Measurements from ENCODE around the gene CELF4. TPM values are rescaled to one million over a fixed set of nuclear protein-coding genes. Genes with fewer than 3 reads are reported as not detected.

Gene CELF4
- total RNA-seq, 1 experiment from 2014 or later: 0.40 TPM

DNA sequence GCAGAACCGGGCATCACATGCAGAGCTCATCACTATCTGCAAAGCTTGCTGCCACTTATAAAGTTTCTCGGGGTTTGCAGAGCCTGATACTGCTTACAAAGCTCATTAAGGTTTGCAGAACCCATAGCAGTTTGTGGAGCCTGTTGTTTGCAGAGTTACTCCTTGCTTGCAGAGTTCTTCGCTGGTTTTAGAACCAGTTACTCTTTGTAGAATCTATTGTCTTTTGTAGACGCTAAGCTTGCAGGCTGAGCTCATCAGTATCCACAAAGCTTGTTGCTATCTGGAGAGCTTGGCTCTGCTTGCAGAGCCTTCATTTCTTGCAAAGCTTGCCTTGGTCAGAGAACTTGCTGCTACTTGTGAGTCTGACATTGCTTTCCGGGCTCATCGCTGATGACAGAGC lies 106.9 kb downstream of the CELF4 start:
- no peaks in the 10 kb centered on the region for H3K4me1 ChIP-seq (ENCODE audit: insufficient read depth, low read length)
- no peak for ATAC-seq
- no peaks in the 10 kb centered on the region for H3K9me3 ChIP-seq (ENCODE audit: low read length)
- H3K9ac ChIP-seq (ENCODE audit: low read length): no peak overlapping the region
- no peaks in the 10 kb centered on the region for H4K20me1 ChIP-seq (ENCODE audit: low read length)
- ChIA-PET POLR2A (ENCODE audit: unreplicated experiment) (no interaction called here), CTCF (no interaction called here)
- no peak overlapping the region for H3K4me2 ChIP-seq (ENCODE audit: low read length)
- no peak for DNase-seq
- no TSS peak for BruUV-seq (replicated peaks)
- no peaks in the 10 kb centered on the region for H3K27me3 ChIP-seq (ENCODE audit: low read length)
- no peaks in the 10 kb centered on the region for H3K79me2 ChIP-seq (ENCODE audit: low read length)
- H3K9me2 ChIP-seq (replicated peaks; ENCODE audit: low read length): no peaks in the 10 kb centered on the region
- no peak overlapping the region for H3K4me3 ChIP-seq (ENCODE audit: low read length)
- H2AFZ ChIP-seq (ENCODE audit: low read length): no peak overlapping the region
- intact Hi-C loops (cut with micrococcal nuclease): no loop called here
- no peaks in the 10 kb centered on the region for H3K36me3 ChIP-seq (ENCODE audit: low read depth, low read length)
- no peaks in the 10 kb centered on the region for H3F3A ChIP-seq (ENCODE audit: low read length, unreplicated experiment)
- TF ChIP-seq, protein P1, sequence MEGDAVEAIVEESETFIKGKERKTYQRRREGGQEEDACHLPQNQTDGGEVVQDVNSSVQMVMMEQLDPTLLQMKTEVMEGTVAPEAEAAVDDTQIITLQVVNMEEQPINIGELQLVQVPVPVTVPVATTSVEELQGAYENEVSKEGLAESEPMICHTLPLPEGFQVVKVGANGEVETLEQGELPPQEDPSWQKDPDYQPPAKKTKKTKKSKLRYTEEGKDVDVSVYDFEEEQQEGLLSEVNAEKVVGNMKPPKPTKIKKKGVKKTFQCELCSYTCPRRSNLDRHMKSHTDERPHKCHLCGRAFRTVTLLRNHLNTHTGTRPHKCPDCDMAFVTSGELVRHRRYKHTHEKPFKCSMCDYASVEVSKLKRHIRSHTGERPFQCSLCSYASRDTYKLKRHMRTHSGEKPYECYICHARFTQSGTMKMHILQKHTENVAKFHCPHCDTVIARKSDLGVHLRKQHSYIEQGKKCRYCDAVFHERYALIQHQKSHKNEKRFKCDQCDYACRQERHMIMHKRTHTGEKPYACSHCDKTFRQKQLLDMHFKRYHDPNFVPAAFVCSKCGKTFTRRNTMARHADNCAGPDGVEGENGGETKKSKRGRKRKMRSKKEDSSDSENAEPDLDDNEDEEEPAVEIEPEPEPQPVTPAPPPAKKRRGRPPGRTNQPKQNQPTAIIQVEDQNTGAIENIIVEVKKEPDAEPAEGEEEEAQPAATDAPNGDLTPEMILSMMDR (conservative IDR thresholded peaks at IDR 0.05; ENCODE audit: low read depth, low read length): no peak
- TF ChIP-seq EZH2 (IDR thresholded peaks at IDR 0.05; ENCODE audit: low read length, unreplicated experiment) (no peak), EZH2phosphoT487 (IDR thresholded peaks at IDR 0.05; ENCODE audit: borderline replicate concordance, low read length) (no peak)
- H3K27ac ChIP-seq (ENCODE audit: low read length): no peak overlapping the region

DNA sequence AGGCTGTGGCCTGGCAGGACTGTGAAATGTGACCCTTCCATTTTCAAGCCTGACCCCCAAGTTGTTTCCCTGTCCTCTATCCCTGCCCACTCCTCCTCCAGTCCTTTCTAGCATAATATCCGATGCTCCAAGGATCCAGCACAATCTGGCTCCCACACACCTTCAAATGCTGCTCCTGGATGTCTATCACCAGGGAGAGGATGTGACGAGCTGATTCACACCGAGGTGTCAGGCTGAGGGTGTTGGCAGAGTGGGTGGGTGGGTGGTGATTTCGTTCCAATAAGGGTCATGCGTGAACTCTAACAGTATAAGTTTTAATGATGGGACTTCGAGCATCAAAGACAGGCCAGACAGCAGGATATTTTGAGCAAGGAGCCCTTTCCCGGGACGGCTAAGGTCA lies 107.8 kb downstream of the CELF4 start:
- BruUV-seq (replicated peaks): no TSS peak
- H3K9me2 ChIP-seq (replicated peaks; ENCODE audit: low read length): no peaks in the 10 kb centered on the region
- H2AFZ ChIP-seq (ENCODE audit: low read length): no peak overlapping the region
- H3K4me2 ChIP-seq (ENCODE audit: low read length): no peak overlapping the region
- H3K27ac ChIP-seq (ENCODE audit: low read length): no peak overlapping the region
- H3K4me3 ChIP-seq (ENCODE audit: low read length): no peak overlapping the region
- CTCF ChIA-PET: no interaction called here
- no peaks in the 10 kb centered on the region for H3K9me3 ChIP-seq (ENCODE audit: low read length)
- intact Hi-C loops (cut with micrococcal nuclease): no loop called here
- POLR2A ChIA-PET (ENCODE audit: unreplicated experiment): no interaction called here
- TF ChIP-seq EZH2phosphoT487 (IDR thresholded peaks at IDR 0.05; ENCODE audit: borderline replicate concordance, low read length) (no peak), EZH2 (IDR thresholded peaks at IDR 0.05; ENCODE audit: low read length, unreplicated experiment) (no peak)
- TF ChIP-seq, protein P1 (conservative IDR thresholded peaks at IDR 0.05; ENCODE audit: low read depth, low read length): no peak
- no peak for ATAC-seq
- H3F3A ChIP-seq (ENCODE audit: low read length, unreplicated experiment): no peaks in the 10 kb centered on the region
- no peaks in the 10 kb centered on the region for H4K20me1 ChIP-seq (ENCODE audit: low read length)
- H3K4me1 ChIP-seq (ENCODE audit: insufficient read depth, low read length): no peaks in the 10 kb centered on the region
- H3K36me3 ChIP-seq (ENCODE audit: low read depth, low read length): no peaks in the 10 kb centered on the region
- no peaks in the 10 kb centered on the region for H3K79me2 ChIP-seq (ENCODE audit: low read length)
- DNase-seq: no peak
- no peak overlapping the region for H3K9ac ChIP-seq (ENCODE audit: low read length)
- no peaks in the 10 kb centered on the region for H3K27me3 ChIP-seq (ENCODE audit: low read length)

DNA sequence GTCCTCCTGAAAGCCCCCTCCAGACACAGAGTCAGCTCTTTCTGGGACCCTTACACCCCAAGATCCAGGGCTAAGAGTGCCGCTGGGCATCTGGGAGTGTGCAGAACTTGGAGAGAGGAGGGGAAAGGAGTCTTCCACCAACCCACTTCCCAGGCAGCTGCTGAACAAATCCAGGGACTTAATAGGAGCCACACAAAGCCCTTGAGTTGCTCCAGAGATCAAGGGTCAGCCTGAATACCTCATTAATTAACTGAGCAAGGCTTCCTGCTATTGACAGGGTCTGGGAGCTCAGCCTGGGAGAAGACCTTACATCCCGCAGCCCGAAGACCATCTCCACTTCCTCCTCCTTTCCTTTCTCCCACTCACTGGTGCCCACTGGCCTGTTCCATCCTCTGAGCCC lies 108.3 kb downstream of the CELF4 start:
- Histone ChIP-seq H3K79me2 (ENCODE audit: low read length) (no peaks in the 10 kb centered on the region), H3K4me2 (ENCODE audit: low read length) (no peak overlapping the region), H3K27ac (ENCODE audit: low read length) (no peak overlapping the region), H2AFZ (ENCODE audit: low read length) (no peak overlapping the region), H3K27me3 (ENCODE audit: low read length) (no peaks in the 10 kb centered on the region), H3K36me3 (ENCODE audit: low read depth, low read length) (no peaks in the 10 kb centered on the region), H3K4me1 (ENCODE audit: insufficient read depth, low read length) (no peaks in the 10 kb centered on the region), H3K9me3 (ENCODE audit: low read length) (no peaks in the 10 kb centered on the region), H3K4me3 (ENCODE audit: low read length) (no peak overlapping the region), H3K9me2 (replicated peaks; ENCODE audit: low read length) (no peaks in the 10 kb centered on the region), H4K20me1 (ENCODE audit: low read length) (no peaks in the 10 kb centered on the region), H3K9ac (ENCODE audit: low read length) (no peak overlapping the region), H3F3A (ENCODE audit: low read length, unreplicated experiment) (no peaks in the 10 kb centered on the region)
- DNase-seq: no peak
- CTCF ChIA-PET: no interaction called here
- no TSS peak for BruUV-seq (replicated peaks)
- TF ChIP-seq EZH2phosphoT487 (IDR thresholded peaks at IDR 0.05; ENCODE audit: borderline replicate concordance, low read length) (no peak), EZH2 (IDR thresholded peaks at IDR 0.05; ENCODE audit: low read length, unreplicated experiment) (no peak)
- TF ChIP-seq, protein P1 (conservative IDR thresholded peaks at IDR 0.05; ENCODE audit: low read depth, low read length): no peak
- POLR2A ChIA-PET (ENCODE audit: unreplicated experiment): no interaction called here
- intact Hi-C loops (cut with micrococcal nuclease): no loop called here
- ATAC-seq: no peak

Data from PC-3 (cell line).